Measurements from ENCODE around the gene ZC3H12D.

The ZC3H12D gene

GRCh38 chr6:149433881-149434280, 50.9 kb downstream of the ZC3H12D start:
- H3K4me3 ChIP-seq (replicated peaks in 1 of 2; ENCODE audit: low read depth in 2 of 2, low read length in 2 of 2) = no peak overlapping the region
- DNase-seq (ENCODE audit: low read depth in 2 of 2) = no peak
- no peak for TF ChIP-seq CTCF (IDR thresholded peaks at IDR 0.05; ENCODE audit: low read depth, low read length)

DNA sequence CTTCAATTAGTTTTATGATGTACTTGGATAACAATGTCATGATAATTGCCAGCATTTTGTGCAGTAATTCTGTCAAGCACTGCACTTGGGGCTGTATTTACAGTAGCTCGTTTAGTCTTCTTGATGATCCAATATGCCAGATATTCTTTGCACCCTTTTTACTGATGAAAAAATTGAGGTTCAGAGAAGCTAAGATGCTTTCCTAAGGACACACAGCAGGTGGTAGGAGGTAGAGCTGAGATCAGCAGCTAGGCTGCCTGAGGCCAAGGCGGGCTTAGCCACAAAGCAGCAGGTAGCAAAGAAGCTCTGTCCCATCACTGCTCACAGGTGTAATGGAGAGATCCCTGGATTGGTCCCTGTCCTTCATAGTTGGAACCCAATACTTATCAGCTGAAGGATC, 51.4 kb downstream of the ZC3H12D start:
- TF ChIP-seq CTCF (IDR thresholded peaks at IDR 0.05; ENCODE audit: low read depth, low read length) = no peak
- no peak overlapping the region for H3K4me3 ChIP-seq (replicated peaks in 1 of 2; ENCODE audit: low read depth in 2 of 2, low read length in 2 of 2)
- DNase-seq (ENCODE audit: low read depth in 2 of 2) = no peak

DNA sequence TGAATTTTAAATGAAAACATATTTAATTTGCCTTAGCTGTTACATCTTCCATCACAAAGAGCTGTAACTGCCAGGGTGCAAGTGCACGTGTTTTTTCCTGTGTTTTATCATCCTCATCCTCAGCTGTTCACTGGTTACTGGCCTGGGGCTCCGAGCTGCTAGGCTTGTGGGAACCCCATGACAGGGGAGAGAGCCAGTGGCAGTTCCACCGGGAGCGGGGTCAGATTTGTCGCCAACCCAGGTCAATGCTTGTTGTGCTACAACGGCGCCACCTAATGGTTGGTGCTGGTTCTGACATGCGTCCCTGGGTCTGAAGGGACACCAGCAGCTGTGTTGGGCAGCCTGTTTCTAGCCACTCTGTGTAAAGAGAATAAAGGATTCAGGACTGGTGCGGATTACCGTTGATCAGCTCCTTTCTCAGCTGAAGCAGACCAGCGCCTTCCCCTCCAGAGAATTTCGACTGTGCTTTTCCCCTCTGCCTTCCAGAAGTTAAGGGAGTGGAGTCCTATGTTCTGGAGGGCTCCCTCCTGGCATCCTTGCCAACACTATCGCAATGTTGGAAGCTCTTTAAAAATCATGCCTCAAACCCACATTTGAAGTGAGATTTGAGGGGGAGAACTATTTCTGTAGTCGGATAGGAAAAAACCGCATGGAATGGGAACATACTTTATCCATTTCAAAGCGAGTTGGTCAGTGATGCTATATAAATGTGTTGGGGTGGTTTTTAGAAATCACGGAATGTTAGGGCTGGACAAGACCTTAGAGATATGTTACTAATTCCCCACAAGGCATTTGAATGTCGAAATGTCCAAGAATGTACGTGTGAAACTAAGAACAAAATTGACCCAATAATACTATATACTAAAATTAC, 52.7 kb downstream of the ZC3H12D start:
- peak; percentile 83 to 86 for DNase-seq (ENCODE audit: low read depth in 2 of 2)
- TF ChIP-seq CTCF (IDR thresholded peaks at IDR 0.05; ENCODE audit: low read depth, low read length) = peak; percentile 91
- H3K4me3 ChIP-seq (replicated peaks in 1 of 2; ENCODE audit: low read depth in 2 of 2, low read length in 2 of 2) = no peak overlapping the region

- H3K4me3 ChIP-seq (replicated peaks in 1 of 2; ENCODE audit: low read depth in 2 of 2, low read length in 2 of 2) = no peak overlapping the region
- no peak for TF ChIP-seq CTCF (IDR thresholded peaks at IDR 0.05; ENCODE audit: low read depth, low read length)
- peak in 1 of 2 donors; percentile 30 for DNase-seq (ENCODE audit: low read depth in 2 of 2)
Measured at GRCh38 chr6:149429427-149430360, 55.1 kb downstream of the ZC3H12D start.

GRCh38 chr6:149428606-149429005, 56.2 kb downstream of the ZC3H12D start:
- H3K4me3 ChIP-seq (replicated peaks in 1 of 2; ENCODE audit: low read depth in 2 of 2, low read length in 2 of 2) = no peak overlapping the region
- DNase-seq (ENCODE audit: low read depth in 2 of 2) = no peak
- TF ChIP-seq CTCF (IDR thresholded peaks at IDR 0.05; ENCODE audit: low read depth, low read length) = no peak

- DNase-seq (ENCODE audit: low read depth in 2 of 2) = no peak
- TF ChIP-seq CTCF (IDR thresholded peaks at IDR 0.05; ENCODE audit: low read depth, low read length) = no peak
- H3K4me3 ChIP-seq (replicated peaks in 1 of 2; ENCODE audit: low read depth in 2 of 2, low read length in 2 of 2) = no peak overlapping the region
Measured at GRCh38 chr6:149425754-149426153, 59.1 kb downstream of the ZC3H12D start.
